Right lobe of liver (tissue), 6 donors: ENCODE data around the gene SIMC1. TPM values are rescaled to one million over a fixed set of nuclear protein-coding genes. Genes with fewer than 3 reads are reported as not detected.

Experiments
- ATAC-seq, 4 donors: fragments of 200-7000 bp; cut with Tn5 transposase; one replicate each; pipeline ENCODE4 v1.9.1; 2020; ENCODE audit warnings: mild to moderate bottlenecking in 4 of 4, moderate library complexity in 4 of 4
- DNase-seq, 3 donors: peaks; one replicate each; pipeline ENCODE4 v3.0.0-alpha.2; 2020
- H3K27ac ChIP-seq, 3 donors: fragments of 200-600 bp; one replicate each; pipeline ENCODE4 v1.8.0; 2022
- H3K27me3 ChIP-seq, 2 donors: fragments of 200-600 bp; one replicate each; pipeline ENCODE4 v1.8.0; 2022
- H3K36me3 ChIP-seq, 4 donors: fragments of 200-600 bp; sonication (generic) in 1 of 4; one replicate each; pipeline versions ENCODE4 v1.5.1 to v1.8.0; 2017 to 2022; ENCODE audit warnings: control low read depth in 1 of 4
- H3K4me1 ChIP-seq, 4 donors: fragments of 200-600 bp; sonication (generic) in 1 of 4; one replicate each; pipeline versions ENCODE4 v1.5.1 to v1.8.0; 2017 to 2022; ENCODE audit warnings: control low read depth in 1 of 4
- H3K4me3 ChIP-seq, 3 donors: fragments of 200-600 bp; one replicate each; pipeline ENCODE4 v1.8.0; 2022
- H3K9me3 ChIP-seq, 4 donors: fragments of 200-600 bp; sonication (generic) in 1 of 4; one replicate each; pipeline versions ENCODE4 v1.5.1 to v1.8.0; 2017 to 2022; ENCODE audit warnings: control low read depth in 1 of 4
- CTCF ChIP-seq, 4 donors: fragments of 200-600 bp in 3 of 4; fragments of 450-650 bp in 1 of 4; IDR thresholded peaks; one replicate each; pipeline versions ENCODE4 v1.5.1 to v1.8.0; 2016 to 2022; ENCODE audit warnings: antibody characterized with exemption in 4 of 4, mild to moderate bottlenecking in 2 of 4
- POLR2A ChIP-seq: fragments of 450-650 bp; IDR thresholded peaks from one replicate; pipeline ENCODE4 v1.6.1; 2017; ENCODE audit warnings: antibody characterized with exemption, mild to moderate bottlenecking
- WGBS: methylation state at CpG from one replicate; pipeline ENCODE4 v1.1.6; 2018; ENCODE audit warnings: low coverage, low lambda C conversion rate; ENCODE audit not compliant: insufficient coverage; ENCODE audit errors: missing lambda C conversion rate; 5-methylcytosine and 5-hydroxymethylcytosine counted together
- intact Hi-C, 2 donors: fragments of 100-400 bp; cut with DNase I; formaldehyde crosslinking; loops; one replicate each; pipeline versions ENCODE4 v1.11.2 to v1.14.1; 2022
- total RNA-seq, 6 experiments: library from RNA; depleted of rRNA in 2 of 6; stranded (reverse); fragments of >200 nt in 2 of 6; fragmentation: NEBNext Ultra II Directional in 3 of 6; extraction: Animal tissue kit (Norgen Biotek cat#: 25700) in 3 of 6; gene quantifications; one replicate each; pipeline versions ENCODE4 v1.1.0 to v1.2.4, GENCODE V29; 2016 to 2023
- donor health status: DM: no; HTN: yes; CAD: no.
- donor health status: DM: no; HTN: no; CAD: no.
- donor health status: DM: no; HTN: no; CAD: no.
- donor health status: DM: no; HTN: yes; CAD: no.
- donor health status: DM: no; HTN: yes; CAD: no.

SIMC1 gene
- total RNA-seq, 6 experiments from 2014 or later: 7.0 to 21.7 (median 11.2) TPM

GRCh38 chr5:176342158-176342483 is 103.9 kb downstream of the SIMC1 start:
- no peak for TF ChIP-seq CTCF (IDR thresholded peaks at IDR 0.05)
- TF ChIP-seq POLR2A: no peak
- DNase-seq (no peak), ATAC-seq (no peak)
- Histone ChIP-seq H3K36me3 (peaks cover 0 to 34% (median 11%) of the 10 kb centered on the region in 4 donors), H3K27ac (peak overlapping the region in 2 of 3 donors; percentile 86 to 93), H3K4me1 (peaks cover 0 to 53% (median 18%) of the 10 kb centered on the region in 4 donors), H3K27me3 (no peaks in the 10 kb centered on the region), H3K9me3 (no peaks in the 10 kb centered on the region), H3K4me3 (no peak overlapping the region)
- intact Hi-C loops: no loop called here
- 100% methylated on average over 1 of the region's 1 CpG for WGBS

GRCh38 chr5:176342766-176343458 is 104.7 kb downstream of the SIMC1 start:
- H3K4me1 ChIP-seq: peaks cover 0 to 47% (median 15%) of the 10 kb centered on the region in 4 donors
- peaks cover 0 to 35% (median 17%) of the 10 kb centered on the region in 4 donors for H3K36me3 ChIP-seq
- H3K9me3 ChIP-seq: no peaks in the 10 kb centered on the region
- no peak overlapping the region for H3K4me3 ChIP-seq
- DNase-seq (no peak), ATAC-seq (no peak)
- H3K27ac ChIP-seq: peak overlapping the region in 2 of 3 donors; percentile 16 to 86
- intact Hi-C loops: no loop called here
- 64% methylated on average over 2 of the region's 2 CpGs for WGBS
- TF ChIP-seq CTCF (IDR thresholded peaks at IDR 0.05): no peak
- TF ChIP-seq POLR2A: no peak
- H3K27me3 ChIP-seq: no peaks in the 10 kb centered on the region

GRCh38 chr5:176350416-176350815 is 112.2 kb downstream of the SIMC1 start:
- no peaks in the 10 kb centered on the region for H3K27me3 ChIP-seq
- H3K27ac ChIP-seq: no peak overlapping the region
- H3K4me1 ChIP-seq: peaks cover 0 to 11% (median 0%) of the 10 kb centered on the region in 4 donors
- H3K9me3 ChIP-seq: no peaks in the 10 kb centered on the region
- 98% methylated on average over 6 of the region's 8 CpGs for WGBS
- H3K36me3 ChIP-seq: peaks cover 0 to 96% (median 43%) of the 10 kb centered on the region in 4 donors
- ATAC-seq (no peak), DNase-seq (no peak)
- intact Hi-C loops: no loop called here
- TF ChIP-seq POLR2A (no peak), CTCF (IDR thresholded peaks at IDR 0.05) (no peak)
- no peak overlapping the region for H3K4me3 ChIP-seq

DNA sequence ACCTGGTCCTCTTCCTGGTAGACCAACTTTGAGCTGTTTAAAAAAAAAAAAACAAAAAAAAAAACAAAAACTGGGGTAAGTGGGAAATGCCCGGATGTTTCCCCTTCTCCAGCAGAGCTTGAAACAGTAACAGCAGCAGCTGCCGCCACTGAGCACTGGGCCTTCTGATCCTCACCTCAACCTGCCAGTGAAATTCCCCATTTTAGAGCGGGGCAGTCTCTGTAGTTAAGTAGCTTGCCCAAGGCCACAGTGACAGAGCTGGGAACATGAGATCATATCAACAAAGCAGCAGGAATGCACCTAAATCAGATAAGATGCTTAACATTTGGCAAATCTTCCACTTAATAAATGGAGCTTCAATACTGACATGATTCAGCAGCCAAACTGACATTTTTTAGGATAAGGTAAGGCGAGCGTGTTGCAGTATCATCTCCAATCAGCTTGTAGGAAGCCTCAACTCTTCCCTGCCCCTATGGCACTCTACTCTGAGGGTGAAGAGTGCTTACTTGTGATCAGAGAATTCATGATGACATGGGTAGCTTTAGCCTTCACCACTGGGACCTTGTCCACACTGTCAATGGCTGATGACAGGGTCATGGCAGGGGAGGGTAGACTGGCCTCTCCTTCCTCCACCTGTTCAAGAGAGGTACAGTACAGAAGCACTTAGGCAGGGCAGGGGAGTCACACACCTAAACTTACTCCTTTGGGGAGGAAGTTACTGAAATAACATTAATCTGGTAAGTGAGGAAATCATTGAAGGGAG is 114.1 kb downstream of the SIMC1 start:
- H3K4me3 ChIP-seq: no peak overlapping the region
- intact Hi-C loops: no loop called here
- 94% methylated on average over 2 of the region's 5 CpGs for WGBS
- DNase-seq (no peak), ATAC-seq (peak in 2 of 4 donors; percentile 66 to 81)
- peaks cover 0 to 85% (median 32%) of the 10 kb centered on the region in 4 donors for H3K36me3 ChIP-seq
- TF ChIP-seq CTCF (IDR thresholded peaks at IDR 0.05) (no peak), POLR2A (no peak)
- peak overlapping the region in 1 of 3 donors; percentile 32 for H3K27ac ChIP-seq
- H3K27me3 ChIP-seq: no peaks in the 10 kb centered on the region
- H3K4me1 ChIP-seq: peaks cover 0 to 15% (median 0%) of the 10 kb centered on the region in 4 donors
- H3K9me3 ChIP-seq: no peaks in the 10 kb centered on the region
